Putamen (tissue), 1 donor: ENCODE results near the gene MDN1.
"Not testable (repeated sequence)": the region's sequence is repeated elsewhere in the genome, so short reads cannot be mapped to it uniquely, and the experiment has no call there.

ENCODE experiments used
- DNase-seq: peaks from one replicate; pipeline ENCODE4 v3.0.0-alpha.2; 2016; ENCODE audit warnings: low spot score

Gene MDN1

GRCh38 chr6:89819336-89820130, at the start of gene MDN1:
Gene MDN1, minus strand, starts transcription at chr6:89819794. Its CDS starts 187 bp downstream, at chr6:89819607.
- DNase-seq = peak; percentile 94

GRCh38 chr6:89866024-89866678, 46.6 kb upstream of the MDN1 start:
- DNase-seq = no peak

- DNase-seq = no peak
These were observed 43.1 kb upstream of the MDN1 start for GRCh38 chr6:89862698-89863097.

GRCh38 chr6:89862273-89862672, 42.7 kb upstream of the MDN1 start:
- DNase-seq = no peak

- DNase-seq = no peak
These were observed 40.1 kb upstream of the MDN1 start for GRCh38 chr6:89859744-89860143.

- no peak for DNase-seq
These were observed 38.4 kb upstream of the MDN1 start for GRCh38 chr6:89858041-89858440.

GRCh38 chr6:89853068-89853467, 33.5 kb upstream of the MDN1 start:
- no peak for DNase-seq

- not testable (repeated sequence) for DNase-seq
These were observed 27.9 kb upstream of the MDN1 start for GRCh38 chr6:89847513-89847912.

- no peak for DNase-seq
These were observed 23.5 kb upstream of the MDN1 start for GRCh38 chr6:89843070-89843469.

- no peak for DNase-seq
These were observed 22.6 kb upstream of the MDN1 start for GRCh38 chr6:89842228-89842627.

GRCh38 chr6:89840538-89840937, 20.9 kb upstream of the MDN1 start:
- no peak for DNase-seq

- DNase-seq = no peak
These were observed 17.1 kb upstream of the MDN1 start for GRCh38 chr6:89836639-89837222.

- DNase-seq = no peak
These were observed 15.5 kb upstream of the MDN1 start for GRCh38 chr6:89834884-89835792.

GRCh38 chr6:89830170-89830809, 10.7 kb upstream of the MDN1 start:
- DNase-seq = no peak

GRCh38 chr6:89829472-89830169, 10.0 kb upstream of the MDN1 start, which contains the start of gene CASP8AP2:
Gene CASP8AP2, plus strand, starts transcription at chr6:89829880.
- DNase-seq = peak; percentile 97

GRCh38 chr6:89828988-89829471, 9.4 kb upstream of the MDN1 start:
- DNase-seq = no peak

- not testable (repeated sequence) for DNase-seq
These were observed 8.9 kb upstream of the MDN1 start for GRCh38 chr6:89828475-89828987.

- no peak for DNase-seq
These were observed 6.5 kb upstream of the MDN1 start for GRCh38 chr6:89826029-89826528.

GRCh38 chr6:89818977-89819335, 638 bp downstream of the MDN1 start:
- peak; percentile 35 for DNase-seq

- no peak for DNase-seq
These were observed 2.1 kb downstream of the MDN1 start for GRCh38 chr6:89817481-89817880.
